AG08396 (cell line): ENCODE results near the gene IFT22.
"Not testable (repeated sequence)": the region's sequence is repeated elsewhere in the genome, so short reads cannot be mapped to it uniquely, and the experiment has no call there.

Experiments used
- DNase-seq: peaks from one replicate; pipeline ENCODE4 v3.0.0; 2012; ENCODE audit warnings: low spot score, mixed read lengths

The IFT22 gene

GRCh38 chr7:101321491-101322401 lies at the start of gene IFT22:
TSS of gene IFT22 (minus strand) at chr7:101321812. CDS start at chr7:101321709, 103 bp downstream.
- peak; percentile 97 for DNase-seq

DNA sequence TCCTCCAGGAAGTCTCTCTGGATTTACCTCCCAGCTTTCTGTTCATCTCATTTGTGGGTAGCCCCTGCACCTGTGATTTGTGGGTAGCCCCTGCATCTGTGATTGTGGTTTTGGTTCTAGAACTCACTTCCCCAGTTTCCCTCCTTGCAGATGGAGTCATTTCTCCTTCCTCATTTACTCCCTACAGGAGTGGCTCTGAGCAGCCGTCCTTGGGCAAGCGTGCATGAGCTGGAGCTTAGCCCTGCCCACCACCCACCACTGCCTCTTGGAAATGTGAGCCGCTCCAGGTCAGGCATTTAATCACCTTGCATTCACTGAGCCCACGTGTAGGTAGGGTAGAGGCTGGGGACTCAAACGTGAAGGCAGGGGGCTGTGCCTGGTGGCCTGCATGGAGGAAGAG lies 49.2 kb upstream of the IFT22 start:
- no peak for DNase-seq

DNA sequence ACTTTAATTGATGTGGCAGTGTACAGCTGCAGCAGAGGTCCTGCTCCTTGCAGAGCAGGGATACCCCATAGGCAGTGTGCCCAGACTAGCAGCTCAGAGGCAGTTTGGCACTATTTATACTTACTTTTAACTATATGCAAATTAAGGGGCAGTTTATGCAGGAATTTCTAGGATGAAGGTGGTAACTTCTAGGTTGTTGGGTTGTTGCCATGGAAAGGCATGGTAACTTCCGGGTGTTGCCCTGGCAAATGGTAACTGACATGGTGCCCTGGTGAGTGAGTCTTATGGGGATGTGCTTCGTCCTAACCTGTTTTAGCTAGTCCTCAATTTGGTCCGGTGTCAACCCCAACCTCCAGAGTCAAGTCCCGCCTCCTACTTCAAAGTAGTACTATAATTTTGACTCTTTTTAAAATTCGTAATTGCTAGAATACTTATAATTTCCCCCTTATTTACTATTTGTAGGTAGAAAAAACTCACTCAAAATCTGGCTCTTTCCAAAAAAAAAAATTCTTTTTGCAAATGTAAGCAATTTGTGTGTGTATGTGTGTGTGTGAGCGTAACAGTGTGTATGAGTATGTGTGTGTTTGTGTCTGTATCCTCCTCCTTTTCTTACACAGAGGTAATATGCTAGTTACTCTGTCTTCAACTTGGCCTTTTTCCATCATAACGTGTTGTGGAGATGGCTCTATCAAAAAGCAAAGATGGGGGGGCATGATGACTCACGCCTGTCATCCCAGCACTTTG lies 47.0 kb upstream of the IFT22 start:
- DNase-seq = no peak

DNA sequence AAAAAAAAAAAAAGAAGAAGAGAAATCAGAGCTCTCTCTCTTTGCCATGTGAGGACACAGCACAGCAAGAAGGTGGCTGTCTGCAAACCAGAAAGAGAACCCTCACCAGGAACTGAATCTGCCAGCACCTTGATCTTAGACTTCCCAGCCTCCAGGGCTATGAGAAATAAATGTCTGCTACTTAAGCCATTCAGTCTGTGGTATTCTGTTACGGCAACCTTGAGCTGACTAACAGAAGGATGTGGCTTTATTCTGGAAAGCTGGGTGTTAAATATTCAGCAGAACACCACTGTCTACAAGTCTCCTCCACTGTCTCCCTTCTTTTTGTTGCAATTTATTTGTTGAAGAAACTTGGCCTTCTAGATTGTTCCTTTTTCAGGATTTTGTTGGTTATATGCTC lies 46.1 kb upstream of the IFT22 start:
- DNase-seq = no peak

DNA sequence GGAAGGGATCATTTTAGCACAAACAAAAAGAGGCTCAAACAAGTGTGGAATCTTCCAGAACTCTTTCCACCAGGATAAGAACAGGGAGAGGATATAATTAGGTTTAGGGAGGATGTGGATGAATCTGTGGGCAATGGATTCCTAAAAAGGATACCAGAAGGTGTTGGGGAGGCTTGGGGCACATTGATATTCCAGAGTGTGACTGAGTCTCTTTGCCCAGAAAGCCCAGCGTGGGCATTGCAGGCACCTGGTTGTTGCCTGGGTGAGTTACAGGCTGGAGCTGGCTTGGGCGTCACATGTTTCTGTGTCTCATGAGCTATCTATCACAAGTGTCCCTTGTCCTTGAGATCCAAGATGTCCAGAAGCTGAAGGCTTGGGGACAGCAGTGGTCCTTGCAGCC lies 44.3 kb upstream of the IFT22 start:
- DNase-seq = no peak

- DNase-seq = peak; percentile 91
These were observed 42.2 kb upstream of the IFT22 start for GRCh38 chr7:101363734-101364374.

DNA sequence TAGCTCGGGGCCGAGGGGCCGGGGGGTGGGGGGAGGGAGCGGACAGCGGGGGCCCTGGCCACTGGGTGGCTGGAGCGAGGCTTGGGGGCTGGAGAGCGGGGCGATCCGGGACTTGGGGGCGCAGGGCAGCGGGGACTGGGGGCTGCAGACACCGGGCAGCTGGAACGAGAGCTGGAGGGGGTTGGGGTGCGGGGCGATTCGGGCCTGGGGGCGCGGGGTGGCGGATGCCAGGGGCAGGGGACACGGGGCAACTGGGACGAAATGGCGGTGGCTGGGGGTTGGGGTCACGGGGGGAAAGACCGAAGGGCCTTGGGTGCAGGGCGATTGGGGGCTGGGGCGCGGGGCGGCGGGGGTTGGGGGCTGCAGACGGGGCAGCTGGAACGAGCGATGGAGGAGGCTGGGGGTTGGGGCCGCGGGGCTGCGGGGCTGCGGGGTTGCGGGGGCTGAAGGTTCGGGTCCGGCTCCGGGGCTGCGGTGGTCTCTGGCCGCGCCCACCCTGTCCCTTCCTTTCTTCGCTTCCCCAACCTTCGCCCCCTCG lies 41.7 kb upstream of the IFT22 start:
- no peak for DNase-seq

GRCh38 chr7:101362334-101363195 lies 41.0 kb upstream of the IFT22 start, which contains the start of gene COL26A1:
TSS of gene COL26A1 (plus strand) at chr7:101362875. CDS start at chr7:101363033, 158 bp downstream.
- peak; percentile 68 for DNase-seq

- no peak for DNase-seq
These were observed 35.8 kb upstream of the IFT22 start for GRCh38 chr7:101357433-101357832.

DNA sequence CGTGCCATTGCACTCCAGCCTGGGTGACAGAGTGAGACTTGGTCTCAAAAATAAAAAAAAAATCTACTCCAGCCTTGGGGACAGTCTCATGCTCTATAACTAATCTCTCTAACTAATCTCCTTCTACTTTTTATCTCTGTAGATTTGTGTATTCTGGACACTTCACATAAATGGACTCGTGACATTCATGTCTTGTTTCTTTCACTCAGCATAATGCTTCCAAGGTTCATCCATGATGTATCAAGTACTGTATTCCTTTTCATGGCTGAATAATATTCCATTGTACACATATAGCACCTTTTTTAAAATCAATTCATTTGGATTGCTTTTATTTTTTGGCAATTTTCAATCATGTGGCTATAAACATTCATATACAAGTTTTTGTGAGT lies 31.3 kb upstream of the IFT22 start:
- DNase-seq = no peak

DNA sequence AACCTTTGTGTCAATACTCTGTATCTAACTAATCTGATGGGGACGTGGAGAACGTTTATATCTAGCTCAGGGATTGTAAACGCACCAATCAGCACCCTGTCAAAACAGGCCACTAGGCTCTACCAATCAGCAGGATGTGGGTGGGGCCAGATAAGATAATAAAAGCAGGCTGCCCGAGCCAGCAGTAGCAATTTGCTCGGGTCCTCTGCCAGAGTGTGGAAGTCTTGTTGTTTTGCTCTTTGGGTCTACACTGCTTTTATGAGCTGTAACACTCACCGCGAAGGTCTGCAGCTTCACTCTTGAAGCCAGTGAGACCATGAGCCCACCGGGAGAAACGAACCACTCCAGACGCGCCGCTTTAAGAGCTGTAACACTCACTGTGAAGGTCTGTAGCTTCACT lies 27.7 kb upstream of the IFT22 start:
- not testable (repeated sequence) for DNase-seq

GRCh38 chr7:101348456-101349067 lies 26.9 kb upstream of the IFT22 start:
- DNase-seq = not testable (repeated sequence)

DNA sequence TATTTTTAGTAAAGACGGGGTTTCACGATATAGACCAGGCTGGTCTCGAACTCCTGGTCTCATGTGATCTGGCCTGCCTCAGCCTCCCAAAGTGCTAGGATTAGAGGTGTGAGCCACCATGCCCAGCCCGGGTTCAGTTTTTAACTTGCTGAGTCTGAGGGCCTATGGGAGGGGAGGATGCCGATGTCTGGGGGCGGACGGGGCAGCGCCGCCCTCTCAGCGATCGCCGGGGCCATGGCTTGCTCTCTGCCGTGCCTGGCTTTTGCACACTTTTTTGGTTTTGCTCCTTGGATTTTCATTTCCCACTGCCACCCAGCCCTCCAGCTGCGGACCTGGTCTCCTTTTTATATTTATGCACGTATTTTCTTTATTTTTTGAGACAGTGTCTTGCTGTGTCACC lies 25.9 kb upstream of the IFT22 start:
- DNase-seq = no peak

GRCh38 chr7:101342892-101343291 lies 21.3 kb upstream of the IFT22 start:
- no peak for DNase-seq

DNA sequence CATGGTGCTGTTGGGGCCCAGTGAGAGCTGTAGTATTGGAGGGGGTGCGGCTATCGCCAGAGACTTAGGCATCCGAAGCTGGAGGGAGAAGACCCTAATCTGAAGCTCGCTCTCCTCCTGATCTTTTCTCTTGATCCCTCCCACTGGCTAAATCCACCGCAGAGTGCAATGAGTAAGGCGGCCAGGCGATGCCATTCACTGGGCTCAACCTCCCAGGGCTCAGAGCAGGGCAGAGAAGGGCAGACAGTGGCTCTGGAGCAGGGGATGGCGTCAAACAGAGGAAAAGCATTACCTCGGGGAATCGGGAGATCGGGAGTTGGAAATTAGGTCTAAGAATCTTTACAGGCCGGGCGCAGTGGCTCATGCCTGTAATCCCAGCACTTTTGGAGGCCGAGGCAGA lies 18.8 kb upstream of the IFT22 start:
- no peak for DNase-seq

- DNase-seq = no peak
These were observed 12.3 kb upstream of the IFT22 start for GRCh38 chr7:101333912-101334311.

- DNase-seq = no peak
These were observed 10.4 kb upstream of the IFT22 start for GRCh38 chr7:101332026-101332425.

DNA sequence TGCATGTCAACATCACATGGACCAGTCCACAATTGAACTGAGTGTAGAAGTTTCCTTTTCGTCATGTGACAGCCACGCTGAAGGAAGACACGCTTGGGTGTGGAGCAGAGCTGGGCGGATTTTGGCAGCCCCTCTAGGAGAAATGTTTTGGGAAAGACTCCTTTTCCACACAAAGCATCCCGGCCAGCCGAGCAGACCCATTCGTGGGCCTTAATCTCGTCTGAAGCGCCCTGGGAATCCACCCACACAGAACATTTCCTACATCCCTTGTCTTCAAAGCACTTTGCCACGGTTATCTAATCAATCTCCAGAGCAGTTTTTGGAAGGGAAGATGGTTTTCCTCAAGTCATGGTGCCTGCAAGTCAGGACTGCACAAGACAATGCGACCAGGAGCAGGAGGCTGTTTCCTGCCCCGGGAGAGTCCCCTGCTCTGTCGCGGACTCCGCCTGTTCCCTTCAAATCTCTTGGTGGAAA lies 8.4 kb upstream of the IFT22 start:
- DNase-seq = no peak

DNA sequence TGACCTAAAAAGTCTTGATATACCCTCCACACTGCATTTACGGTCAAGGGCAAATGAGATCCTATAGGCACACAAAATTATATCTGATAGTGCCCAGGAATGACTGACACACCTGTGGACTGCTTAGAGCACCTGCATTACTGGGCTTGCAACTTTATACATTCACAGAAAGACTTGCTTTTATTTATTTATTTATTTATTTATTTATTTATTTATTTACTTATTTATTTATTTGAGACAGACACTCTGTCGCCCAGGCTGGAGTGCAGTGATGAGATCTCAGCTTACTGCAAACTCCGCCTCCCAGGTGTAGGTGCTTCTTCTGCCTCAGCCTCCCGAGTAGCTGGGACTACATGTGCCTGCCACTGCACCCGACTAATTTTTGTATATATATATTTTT lies 6.5 kb upstream of the IFT22 start:
- no peak for DNase-seq

DNA sequence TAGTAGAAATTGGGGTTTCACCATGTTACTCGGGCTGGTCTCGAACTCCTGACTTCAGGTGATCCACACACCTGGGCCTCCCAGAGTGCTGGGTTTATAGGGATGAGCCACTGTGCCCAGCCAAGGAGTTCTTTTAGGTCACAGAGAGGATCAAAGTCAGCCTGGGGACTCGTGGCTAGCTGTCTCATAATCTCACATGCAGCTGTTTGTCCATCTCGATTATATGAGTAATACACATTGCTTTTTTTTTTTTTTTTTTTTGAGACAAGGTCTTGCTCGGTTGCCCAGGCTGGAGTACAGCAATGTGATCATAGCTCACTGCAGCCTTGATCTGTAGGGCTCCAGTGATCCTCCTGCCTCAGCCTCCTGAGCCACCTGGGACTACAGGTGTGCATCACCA lies 2.2 kb downstream of the IFT22 start:
- DNase-seq = no peak

GRCh38 chr7:101315336-101315735 lies 6.3 kb downstream of the IFT22 start:
- peak; percentile 63 for DNase-seq
